K562 (cell line): Measurements from ENCODE around the gene IL20. TPM values are rescaled to one million over a fixed set of nuclear protein-coding genes. Genes with fewer than 3 reads are reported as not detected.

Experiments used
- FIP1L1 ChIP-seq: fragments of 200-400 bp; formaldehyde crosslinking; IDR thresholded peaks from 2 replicates; pipeline ENCODE4 v1.6.1; 2018; ENCODE audit warnings: mild to moderate bottlenecking, low read depth, low read length; ENCODE audit not compliant: poor library complexity, severe bottlenecking
- PYGO2 ChIP-seq: fragments of 450-650 bp; IDR thresholded peaks from 2 replicates; pipeline ENCODE4 v1.6.1; 2016; ENCODE audit warnings: mild to moderate bottlenecking, missing genetic modification characterization, moderate library complexity, missing compliant biosample characterization
- RFX5 ChIP-seq: IDR thresholded peaks from 2 replicates; pipeline ENCODE4 v1.6.1; 2011; ENCODE audit warnings: low read depth, mild to moderate bottlenecking, improper control_type of control experiment, low read length
- RHOXF2B ChIP-seq: fragments of 250-450 bp; sonication (Bioruptor Pico); conservative IDR thresholded peaks from 2 replicates; pipeline ENCODE4 v1.5.1; 2021
- TAF1 ChIP-seq: IDR thresholded peaks from 2 replicates; pipeline ENCODE4 v1.6.1; 2011; ENCODE audit warnings: mild to moderate bottlenecking, low read length, moderate library complexity; ENCODE audit not compliant: insufficient read depth, control insufficient read depth, severe bottlenecking; ENCODE audit errors: extremely low read depth
- TGIF2 ChIP-seq: sonication (generic); formaldehyde crosslinking; IDR thresholded peaks from 2 replicates; pipeline ENCODE4 v1.8.1; 2022; ENCODE audit warnings: mild to moderate bottlenecking, missing genetic modification reagents, moderate library complexity
- polyA plus RNA-seq, 8 experiments: library from polyadenylated mRNA; depleted of rRNA in 4 of 8; stranded (reverse) in 5 of 8; unstranded in 3 of 8; fragments of >200 nt; fragmentation: Nextera tagmentation in 2 of 8; fragmentation: Illumina TruSeq in 1 of 8; extraction: Ambion mirVana in 2 of 8; extraction: Trizol in 1 of 8; gene quantifications; 2 replicates each; pipeline versions ENCODE4 v1.2.1 to v1.2.3, GENCODE V29; 2011 to 2014; ENCODE audit warnings: inconsistent platforms in 1 of 8, missing spikeins in 1 of 8
- total RNA-seq, 7 experiments: library from RNA; depleted of rRNA in 6 of 7; stranded (reverse); fragments of >200 nt in 6 of 7; fragmentation: Illumina TruSeq in 2 of 7; extraction: Trizol in 2 of 7; gene quantifications; 2 replicates each; pipeline versions ENCODE4 v1.2.1 to v1.2.3, GENCODE V29; 2011 to 2021; ENCODE audit warnings: low replicate concordance in 1 of 7
- TF ChIP-seq, protein P1 (sequence below): fragments of 250-450 bp; sonication (Bioruptor Pico); IDR thresholded peaks from 2 replicates; pipeline ENCODE4 v1.4.0; 2020; ENCODE audit warnings: mild to moderate bottlenecking, moderate library complexity

The IL20 gene
- total and polyA plus RNA-seq, 9 of the 15 experiments (the other 6 are each of a cell fraction or from before 2014, with no cell fraction given): not detected

DNA sequence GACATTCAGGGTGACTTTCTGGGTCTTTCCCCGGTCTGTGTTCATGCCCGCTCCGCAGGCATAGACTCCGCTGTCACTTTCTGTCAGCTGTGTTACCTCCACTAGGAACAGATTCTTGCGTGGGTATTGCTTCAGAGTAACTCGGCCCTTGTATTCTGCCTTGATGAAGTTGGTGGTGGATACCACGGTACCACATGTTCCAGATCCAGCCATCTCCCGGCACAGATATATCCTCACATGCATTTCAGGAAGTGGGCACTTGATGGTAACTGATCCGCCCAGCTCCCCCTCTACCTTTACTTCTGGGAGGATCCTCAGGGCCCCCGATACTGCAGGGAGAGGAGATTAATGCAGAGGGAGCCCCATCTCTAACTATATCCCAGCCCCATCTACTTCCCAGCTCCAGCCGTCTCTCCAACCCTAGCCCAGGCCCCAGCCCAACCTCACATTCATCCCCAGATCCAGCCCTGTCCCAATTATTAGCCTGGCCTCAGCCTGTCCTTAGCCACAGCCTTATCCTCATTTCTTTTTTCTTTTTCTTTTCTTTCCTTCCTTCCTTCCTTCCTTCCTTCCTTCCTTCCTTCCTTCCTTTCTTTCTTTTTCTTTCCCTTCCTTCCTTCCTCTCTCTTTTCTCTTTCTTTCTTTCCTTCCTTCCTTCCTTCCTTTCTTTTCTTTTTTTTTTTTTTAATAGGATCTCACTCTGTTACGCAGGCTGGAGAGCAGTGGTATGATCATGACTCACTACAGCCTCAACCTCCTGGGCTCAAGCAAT, 48.5 kb downstream of the IL20 start (continued):
- TF ChIP-seq FIP1L1 (no peak), RHOXF2B (CRISPR knock-in tag) (no peak), PYGO2 (tag) (no peak), TGIF2 (CRISPR knock-in tag) (no peak), TAF1 (no peak), RFX5 (no peak)
- TF ChIP-seq, protein P1, sequence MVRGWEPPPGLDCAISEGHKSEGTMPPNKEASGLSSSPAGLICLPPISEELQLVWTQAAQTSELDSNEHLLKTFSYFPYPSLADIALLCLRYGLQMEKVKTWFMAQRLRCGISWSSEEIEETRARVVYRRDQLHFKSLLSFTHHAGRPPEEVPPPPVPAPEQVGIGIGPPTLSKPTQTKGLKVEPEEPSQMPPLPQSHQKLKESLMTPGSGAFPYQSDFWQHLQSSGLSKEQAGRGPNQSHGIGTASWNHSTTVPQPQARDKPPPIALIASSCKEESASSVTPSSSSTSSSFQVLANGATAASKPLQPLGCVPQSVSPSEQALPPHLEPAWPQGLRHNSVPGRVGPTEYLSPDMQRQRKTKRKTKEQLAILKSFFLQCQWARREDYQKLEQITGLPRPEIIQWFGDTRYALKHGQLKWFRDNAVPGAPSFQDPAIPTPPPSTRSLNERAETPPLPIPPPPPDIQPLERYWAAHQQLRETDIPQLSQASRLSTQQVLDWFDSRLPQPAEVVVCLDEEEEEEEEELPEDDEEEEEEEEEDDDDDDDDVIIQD: no peak
